RCC 7860 (cell line): ENCODE measurements around the gene SORBS2.

Experiments used
- DNase-seq: peaks from one replicate; pipeline ENCODE4 v3.0.0-alpha.2; 2015; ENCODE audit warnings: low spot score
- FAIRE-seq: peaks from 2 replicates; lab custom pipeline; 2012; peaks lifted over from hg19 to GRCh38; lab: Jason Lieb, UNC

The SORBS2 gene

GRCh38 chr4:185644408-185644807 is 167.6 kb downstream of the SORBS2 start:
- DNase-seq (no peak), FAIRE-seq (no peak)

DNA sequence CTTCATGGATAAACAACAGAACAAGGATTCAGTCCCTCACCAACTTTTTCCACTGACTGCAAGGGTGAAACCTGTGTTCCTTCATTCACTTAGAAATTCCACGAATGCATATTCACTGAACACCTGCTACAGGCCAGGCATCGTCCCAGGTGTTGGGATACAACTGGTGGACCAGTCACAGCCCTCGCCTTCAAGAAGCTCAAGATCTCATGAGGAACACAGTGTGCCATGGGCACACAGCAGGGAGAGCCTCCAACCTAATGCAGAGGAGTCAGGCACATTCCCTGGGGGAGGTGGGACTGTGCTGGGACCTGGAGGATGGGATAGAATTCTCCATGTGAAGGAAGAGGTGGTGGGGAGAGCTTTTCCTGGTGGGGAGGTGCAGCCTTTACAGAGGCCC is 169.1 kb downstream of the SORBS2 start:
- no peak for FAIRE-seq
- no peak for DNase-seq

DNA sequence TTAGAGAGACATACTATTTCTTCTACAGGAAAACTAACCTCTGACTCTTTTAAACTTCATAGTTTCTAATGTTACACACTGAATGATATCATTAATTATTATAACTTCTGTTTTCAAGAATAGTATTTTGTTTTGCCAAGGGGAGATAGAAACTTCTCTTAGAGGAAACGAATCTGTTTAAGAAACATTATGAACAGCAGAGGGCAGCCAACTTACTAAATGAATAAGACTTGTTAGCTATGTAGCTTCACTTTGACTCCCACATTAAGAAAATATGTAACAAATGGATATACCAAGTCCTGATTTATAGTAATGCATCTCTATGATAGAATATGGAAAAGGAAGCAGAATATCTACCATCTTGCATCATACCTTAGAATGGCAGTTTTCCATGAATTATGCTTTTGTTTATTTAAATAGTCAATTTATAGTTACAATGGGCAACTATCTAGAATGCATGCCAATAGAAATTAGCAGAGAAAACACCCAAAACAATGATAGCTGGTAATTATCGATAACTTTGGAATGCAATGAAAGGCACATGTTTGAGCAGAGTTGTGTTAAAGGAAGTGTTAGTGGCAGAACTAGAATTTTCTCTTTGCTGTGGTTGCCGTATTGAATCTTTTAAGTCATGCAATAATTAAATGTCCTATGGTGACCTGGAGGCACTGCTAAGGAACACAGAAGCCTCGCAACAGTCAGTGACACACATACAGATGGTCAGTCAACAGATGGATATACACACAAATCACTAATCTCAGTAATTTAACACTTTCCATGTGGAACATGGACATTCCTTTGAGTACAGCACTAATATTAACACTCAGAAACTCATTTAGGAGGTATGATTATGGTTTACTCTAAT is 171.0 kb downstream of the SORBS2 start:
- FAIRE-seq (peak; percentile 35), DNase-seq (peak; percentile 11)

DNA sequence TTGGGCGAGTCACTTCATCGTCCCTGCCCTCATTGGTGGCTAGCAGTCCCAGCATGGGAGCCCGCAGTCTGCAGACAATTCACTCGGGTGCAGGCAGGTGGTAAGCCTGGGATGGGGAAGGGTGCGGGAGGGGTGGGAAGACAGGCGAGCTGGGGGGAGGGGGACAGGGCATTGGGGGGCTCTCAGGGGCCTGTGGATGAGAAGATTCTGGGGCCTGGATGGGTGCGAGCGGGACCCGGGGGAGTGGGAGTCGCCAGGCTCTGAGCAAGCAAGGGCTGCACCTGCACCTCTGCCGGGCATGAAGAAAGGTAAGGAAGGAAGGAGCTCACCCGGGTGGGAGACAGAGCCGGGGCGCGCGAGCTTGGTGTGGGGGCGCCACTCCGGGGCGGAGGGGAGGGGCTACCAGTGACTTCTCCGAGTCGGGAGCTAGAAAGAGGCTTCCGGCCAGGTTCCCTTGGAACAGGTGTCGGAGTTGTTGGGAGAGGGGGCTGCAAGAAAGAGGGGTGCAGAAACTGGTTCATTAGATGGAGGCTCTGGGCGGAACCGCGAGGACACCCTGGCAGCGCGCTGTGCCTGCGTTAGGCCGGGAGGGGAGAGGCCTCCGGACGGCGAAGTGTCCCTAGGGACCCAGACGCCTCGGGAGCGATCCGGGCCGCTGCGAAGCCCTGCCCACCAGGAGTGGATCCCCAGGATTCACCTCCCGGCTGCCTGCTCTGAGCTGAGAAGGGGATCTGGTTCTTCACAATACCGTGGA is 173.3 kb downstream of the SORBS2 start:
- no peak for DNase-seq
- FAIRE-seq = no peak

DNA sequence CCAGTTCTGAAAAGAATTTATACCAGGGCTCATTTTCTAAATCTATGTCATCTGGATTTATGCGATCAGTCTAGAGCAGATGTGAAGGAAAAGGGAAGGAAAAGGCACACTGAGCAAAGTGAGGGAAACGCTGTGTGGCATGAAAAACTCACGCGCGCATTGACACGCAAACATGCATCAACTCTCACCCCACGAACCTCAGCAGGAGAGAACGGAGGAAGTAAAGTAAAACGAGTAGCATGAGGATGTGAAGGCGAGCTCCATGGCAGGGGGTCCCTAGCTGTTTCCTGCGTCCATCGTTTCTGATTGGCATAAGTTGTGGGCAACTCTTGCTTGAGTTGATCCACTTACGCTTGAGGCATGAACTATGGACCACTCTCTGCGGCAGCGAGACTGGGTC is 173.9 kb downstream of the SORBS2 start:
- FAIRE-seq (no peak), DNase-seq (no peak)

- FAIRE-seq = no peak
- no peak for DNase-seq
These were observed 174.7 kb downstream of the SORBS2 start for GRCh38 chr4:185637163-185637875.

DNA sequence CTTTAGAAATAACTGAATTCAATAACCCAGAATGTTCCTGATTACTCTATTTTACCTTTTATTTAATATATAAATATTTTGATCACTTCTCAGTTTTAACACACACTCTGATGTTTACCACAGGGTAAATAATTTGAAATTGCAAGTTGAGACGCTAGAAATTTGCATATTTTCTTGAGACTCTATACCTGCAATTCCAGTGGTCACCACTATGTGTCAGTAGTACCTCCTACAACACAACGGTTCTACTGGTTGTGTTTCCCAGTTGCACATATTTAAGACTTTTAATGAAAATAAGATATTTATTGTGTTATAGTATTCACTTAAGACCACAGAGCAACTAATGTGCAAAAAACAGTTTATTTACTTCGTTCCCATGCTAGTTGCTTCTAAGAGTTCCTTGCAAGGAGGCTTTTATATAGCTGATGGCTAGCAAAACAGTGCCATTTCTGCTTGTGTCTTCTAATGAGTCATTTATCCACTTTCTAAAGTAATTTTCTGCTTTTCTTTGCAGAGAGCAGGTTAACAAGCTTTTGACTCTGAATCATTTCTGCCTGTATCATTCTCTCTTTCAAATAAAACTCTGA is 177.8 kb downstream of the SORBS2 start:
- DNase-seq = no peak
- FAIRE-seq = no peak

GRCh38 chr4:185626798-185627197 is 185.2 kb downstream of the SORBS2 start:
- FAIRE-seq (no peak), DNase-seq (no peak)

DNA sequence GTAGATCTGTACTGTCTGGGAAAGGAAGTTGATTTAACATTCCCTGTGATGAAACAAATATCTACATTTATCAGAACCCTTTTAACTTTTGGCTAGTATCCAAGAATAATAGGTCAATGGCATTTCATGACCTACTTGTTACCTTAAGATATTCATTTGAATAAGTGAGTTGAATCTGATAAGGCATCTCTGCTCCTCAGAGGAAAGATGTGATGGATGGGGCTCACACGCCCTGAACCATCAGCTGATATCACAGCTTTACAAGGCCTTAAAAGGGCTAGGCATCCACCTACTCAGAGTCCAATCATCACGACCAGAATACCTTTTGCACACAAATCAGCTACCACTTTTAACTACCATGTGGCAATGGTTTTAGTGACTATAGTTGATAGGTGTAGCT is 186.5 kb downstream of the SORBS2 start:
- DNase-seq = no peak
- FAIRE-seq = no peak

DNA sequence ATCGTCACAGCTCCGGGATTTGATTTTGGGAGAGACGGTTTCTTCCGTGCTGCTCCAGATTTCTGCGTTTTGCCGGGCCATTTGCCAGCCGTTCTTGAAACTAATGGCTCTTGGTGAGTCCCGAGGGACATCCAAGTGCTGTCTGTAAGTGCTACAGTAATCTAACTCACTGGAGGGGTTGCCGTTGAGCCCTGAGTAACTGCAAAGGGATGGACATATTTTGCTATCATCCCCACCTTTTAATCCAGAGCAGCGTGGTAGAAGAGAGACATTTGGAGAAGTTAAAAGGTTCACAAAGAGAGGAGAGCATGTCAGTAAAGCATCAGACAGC is 187.8 kb downstream of the SORBS2 start:
- FAIRE-seq (no peak), DNase-seq (no peak)

GRCh38 chr4:185623444-185624258 is 188.3 kb downstream of the SORBS2 start:
- no peak for FAIRE-seq

GRCh38 chr4:185608185-185608584 is 203.8 kb downstream of the SORBS2 start:
- no peak for DNase-seq
- FAIRE-seq = no peak

More at GRCh38 chr4:185623444-185624258, 188.3 kb downstream of the SORBS2 start:
- DNase-seq = no peak

- FAIRE-seq (no peak), DNase-seq (no peak)
These were observed 209.6 kb downstream of the SORBS2 start for GRCh38 chr4:185602397-185602796.

DNA sequence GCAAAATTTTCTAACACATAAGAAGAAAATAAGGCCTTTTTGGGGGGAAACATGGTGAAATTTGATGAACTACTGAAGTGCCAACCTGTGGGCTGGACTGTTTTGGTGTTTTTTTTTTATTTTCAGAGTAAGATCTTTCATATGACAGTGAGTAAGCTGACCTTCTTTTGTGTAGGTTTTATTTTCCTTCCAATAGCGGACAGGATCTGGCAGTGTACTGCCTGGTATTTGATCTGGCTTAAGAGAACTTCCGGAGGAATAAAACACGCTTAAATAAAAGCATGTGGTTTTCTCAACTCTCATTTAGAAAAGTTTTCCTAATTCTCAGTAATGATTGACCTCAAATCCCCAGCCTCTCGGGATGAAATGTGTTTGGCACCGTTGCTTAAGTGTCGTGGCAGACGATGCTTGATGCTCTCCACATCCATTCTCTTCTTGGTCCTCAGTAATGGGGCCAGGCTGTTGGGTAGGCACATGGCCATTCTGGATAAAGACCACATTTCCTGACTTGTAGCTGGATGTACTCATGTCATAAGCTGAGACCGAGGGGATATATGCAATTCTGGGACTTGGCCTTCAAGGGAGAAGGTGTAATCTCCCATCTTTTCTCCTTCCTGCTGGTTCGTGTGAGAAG is 211.1 kb downstream of the SORBS2 start:
- FAIRE-seq (no peak), DNase-seq (no peak)

DNA sequence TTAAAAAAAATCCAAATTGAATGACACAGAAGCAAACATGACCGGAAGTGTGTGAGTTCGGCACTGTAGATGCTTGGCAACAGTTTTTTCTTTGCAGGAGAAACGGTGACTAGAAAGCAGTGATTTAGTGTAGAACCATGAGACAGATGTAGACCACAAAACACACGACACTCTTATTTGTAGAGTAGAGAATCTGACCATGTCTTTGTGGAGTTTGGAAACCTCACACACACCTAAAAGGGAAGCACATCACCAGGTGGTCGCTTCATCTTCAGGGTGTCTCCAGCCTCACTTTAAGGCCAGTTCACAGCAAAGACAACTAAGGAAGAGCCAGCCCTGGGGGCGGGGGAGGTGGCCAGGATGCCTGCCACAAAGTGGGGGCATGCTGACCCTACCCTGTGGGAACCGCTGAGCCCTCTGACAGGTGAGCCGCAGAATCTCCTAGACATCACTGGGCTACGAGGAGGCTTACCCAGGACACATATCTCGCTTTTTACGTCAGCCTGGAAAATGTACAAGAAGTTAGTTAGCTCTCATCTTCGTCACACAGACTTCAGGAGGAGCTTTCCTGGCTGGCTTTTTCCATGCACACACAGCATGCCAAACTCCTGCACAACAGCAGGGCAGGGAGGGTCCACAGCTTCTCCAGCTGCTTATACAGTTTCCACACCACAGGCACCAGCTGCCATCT is 212.3 kb downstream of the SORBS2 start:
- no peak for FAIRE-seq
- DNase-seq = no peak

DNA sequence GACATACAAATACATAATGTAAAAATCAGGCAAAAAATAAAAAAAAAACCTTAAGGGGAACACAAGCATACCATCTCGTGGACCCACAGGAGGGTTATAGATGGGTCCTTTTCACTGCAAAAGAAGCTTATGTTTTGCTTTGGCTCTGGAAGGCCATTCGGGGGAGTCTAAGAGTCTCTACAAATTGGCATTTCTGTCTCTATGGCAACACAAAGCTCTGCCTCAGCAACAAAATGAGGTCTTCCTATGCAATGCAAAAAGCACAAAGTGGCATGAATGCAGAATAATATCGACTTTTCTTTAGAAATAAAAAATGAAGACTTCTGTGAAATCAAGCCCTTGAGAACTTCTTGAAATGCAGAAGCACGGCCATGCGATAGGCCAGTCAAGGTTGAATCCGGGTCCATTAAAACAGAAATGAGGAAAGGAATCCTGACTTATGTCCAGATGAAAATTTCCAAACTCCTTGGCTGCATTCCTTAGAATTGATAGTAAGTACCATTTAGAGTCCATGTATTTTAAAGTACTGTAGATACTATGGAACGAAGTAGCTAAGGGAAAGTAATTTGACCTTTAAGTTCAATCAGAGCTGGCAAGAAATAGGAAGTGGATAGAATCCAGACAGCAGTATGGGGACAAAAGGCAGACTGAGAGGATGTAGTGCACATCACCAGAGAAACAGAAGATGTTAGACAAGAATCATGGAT is 213.0 kb downstream of the SORBS2 start:
- FAIRE-seq (no peak), DNase-seq (no peak)

DNA sequence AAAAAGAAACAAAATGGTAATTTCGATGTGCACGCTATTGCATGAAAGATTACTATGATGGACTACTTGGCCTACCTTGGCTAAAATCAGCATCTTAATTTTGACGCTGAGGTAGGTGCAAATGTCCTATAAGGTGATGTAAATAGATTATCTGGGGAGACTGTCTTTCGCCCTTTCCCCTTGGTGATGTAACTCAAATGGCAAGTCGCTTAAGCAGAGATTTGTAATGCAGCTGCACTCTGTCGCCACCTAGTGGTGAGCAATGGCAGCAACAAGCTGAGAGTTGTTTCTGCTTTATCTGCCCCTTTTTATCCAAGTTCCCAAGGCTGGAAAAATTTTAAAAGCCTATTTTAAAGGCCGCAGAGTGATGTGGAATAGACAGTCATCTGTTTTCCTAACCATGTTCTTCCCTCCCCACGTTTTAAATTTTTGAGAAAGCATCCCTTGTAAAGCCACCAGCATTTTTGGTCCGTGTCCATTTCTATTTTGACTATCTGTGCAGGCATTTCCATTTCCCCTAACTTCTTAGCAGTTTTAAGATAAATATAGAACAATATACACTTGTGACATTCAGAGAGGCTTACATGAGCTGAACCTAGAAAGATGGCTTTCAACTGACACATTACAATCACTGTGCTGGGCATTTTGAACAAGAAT is 214.3 kb downstream of the SORBS2 start:
- DNase-seq (peak; percentile 18), FAIRE-seq (no peak)

DNA sequence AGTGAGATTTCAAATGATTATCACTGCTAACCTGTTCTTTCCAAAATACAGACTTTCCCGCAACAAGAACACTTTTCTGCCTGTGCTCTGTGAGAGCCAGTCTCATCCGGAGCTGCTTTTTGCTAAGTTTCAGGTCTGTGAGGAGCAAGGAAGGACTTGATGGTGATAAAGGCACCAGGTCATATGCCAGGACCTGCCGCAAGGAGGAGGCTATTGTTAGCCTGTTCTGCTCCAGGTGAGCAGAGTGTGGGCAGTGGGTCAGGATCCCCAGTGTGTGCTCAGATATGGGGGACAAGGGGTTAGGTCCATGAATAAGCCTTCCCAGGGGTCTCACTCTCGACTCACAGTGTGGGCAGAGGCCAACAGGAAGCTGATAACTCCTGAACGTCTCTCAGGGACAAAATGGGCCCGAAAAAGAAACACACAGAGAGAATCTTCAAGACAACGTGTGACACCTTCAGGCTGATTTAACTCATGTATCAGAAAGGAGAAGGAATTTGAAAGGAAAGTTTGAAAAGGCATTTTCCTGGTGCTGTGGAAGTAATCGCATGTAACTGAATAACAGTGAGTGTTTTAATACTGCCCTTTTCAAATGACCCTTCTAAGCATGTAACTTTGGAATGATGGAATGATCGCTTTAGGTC is 219.0 kb downstream of the SORBS2 start:
- FAIRE-seq (no peak), DNase-seq (no peak)
